MCF 10A (cell line): ENCODE data around the gene ACOXL. TPM values are rescaled to one million over a fixed set of nuclear protein-coding genes. Genes with fewer than 3 reads are reported as not detected.

Experiments
- BruUV-seq: library from RNA; stranded (reverse); fragments of 400-500 nt; replicated peaks from 2 replicates; lab custom pipeline; 2021; lab: Mats Ljungman, UMichigan
- CTCF ChIA-PET: fragments of 300-600 bp; sonication (Branson Sonifier 250); formaldehyde crosslinking; extraction: SDS; loops from one replicate; lab custom pipeline; 2021; ENCODE audit warnings: antibody characterized with exemption, inconsistent platforms; lab: Yijun Ruan, JAX
- POLR2A ChIA-PET: fragments of 300-600, 350-650 bp; sonication (Branson Sonifier 250); formaldehyde crosslinking; extraction: SDS; loops from one replicate; lab custom pipeline; 2020; ENCODE audit warnings: antibody characterized with exemption, inconsistent platforms; lab: Yijun Ruan, JAX
- DNase-seq: peaks from one replicate; pipeline ENCODE4 v3.0.0-alpha.2; 2018; ENCODE audit not compliant: unreplicated experiment
- H3K27ac Mint-ChIP-seq: one replicate; pipeline ENCODE4 v1.8.0; 2022; ENCODE audit warnings: mild to moderate bottlenecking, low read depth, mixed read lengths; ENCODE audit not compliant: unreplicated experiment
- H3K27me3 Mint-ChIP-seq: one replicate; pipeline ENCODE4 v1.8.0; 2022; ENCODE audit warnings: mixed read lengths; ENCODE audit not compliant: insufficient read depth, unreplicated experiment
- H3K36me3 Mint-ChIP-seq: one replicate; pipeline ENCODE4 v1.8.0; 2022; ENCODE audit warnings: mild to moderate bottlenecking, moderate library complexity, mixed read lengths; ENCODE audit not compliant: insufficient read depth, unreplicated experiment
- H3K4me1 Mint-ChIP-seq: one replicate; pipeline ENCODE4 v1.8.0; 2022; ENCODE audit warnings: mixed read lengths; ENCODE audit not compliant: insufficient read depth, unreplicated experiment
- H3K4me3 Mint-ChIP-seq: one replicate; pipeline ENCODE4 v1.8.0; 2022; ENCODE audit warnings: mild to moderate bottlenecking, moderate library complexity, mixed read lengths; ENCODE audit not compliant: unreplicated experiment
- H3K9me3 Mint-ChIP-seq: one replicate; pipeline ENCODE4 v1.8.0; 2022; ENCODE audit warnings: mixed read lengths; ENCODE audit not compliant: unreplicated experiment
- CTCF ChIP-seq: fragments of 200-600 bp; IDR thresholded peaks from one replicate; pipeline ENCODE4 v1.8.0; 2022; ENCODE audit warnings: antibody characterized with exemption, mild to moderate bottlenecking; ENCODE audit not compliant: unreplicated experiment
- intact Hi-C: fragments of 100-400 bp; cut with micrococcal nuclease; formaldehyde crosslinking; loops from 2 replicates; pipeline ENCODE4 v1.14.1; 2022
- total RNA-seq: library from RNA; stranded (reverse); gene quantifications from 2 replicates; pipeline ENCODE4 v1.2.3, GENCODE V29; 2022

ACOXL gene
- total RNA-seq, 1 experiment from 2014 or later, result not detected

- Mint-ChIP-seq H3K27ac (no peak overlapping the region), H3K4me3 (no peak overlapping the region), H3K27me3 (no peaks in the 10 kb centered on the region), H3K36me3 (no peaks in the 10 kb centered on the region), H3K4me1 (peaks cover 6% of the 10 kb centered on the region), H3K9me3 (no peaks in the 10 kb centered on the region)
- no TSS peak for BruUV-seq
- TF ChIP-seq CTCF, result no peak
- ChIA-PET POLR2A (interaction anchor here (0.6 to 1.3 kb wide), 3 partner anchors 20 to 952 kb away, joined by 3 read pairs; partner anchors contain the start of gene BCL2L11), CTCF (no interaction called here)
- no peak for DNase-seq
- intact Hi-C loops, result no loop called here
These were observed 367.9 kb downstream of the ACOXL start for GRCh38 chr2:111100087-111100764.

GRCh38 chr2:111100765-111101162 lies 368.4 kb downstream of the ACOXL start:
- peaks cover 3% of the 10 kb centered on the region for H3K27me3 Mint-ChIP-seq
- H3K9me3 Mint-ChIP-seq, result no peaks in the 10 kb centered on the region
- H3K4me1 Mint-ChIP-seq, result peaks cover 6% of the 10 kb centered on the region
- TF ChIP-seq CTCF, result no peak
- BruUV-seq, result no TSS peak
- intact Hi-C loops, result no loop called here
- DNase-seq, result peak; percentile 54
- ChIA-PET POLR2A (no interaction called here), CTCF (no interaction called here)
- H3K36me3 Mint-ChIP-seq, result no peaks in the 10 kb centered on the region
- H3K27ac Mint-ChIP-seq, result no peak overlapping the region
- H3K4me3 Mint-ChIP-seq, result no peak overlapping the region

GRCh38 chr2:111101592-111101991 lies 369.2 kb downstream of the ACOXL start:
- Mint-ChIP-seq H3K4me3 (no peak overlapping the region), H3K36me3 (no peaks in the 10 kb centered on the region), H3K4me1 (peaks cover 6% of the 10 kb centered on the region), H3K9me3 (no peaks in the 10 kb centered on the region), H3K27ac (no peak overlapping the region), H3K27me3 (peaks cover 11% of the 10 kb centered on the region)
- no TSS peak for BruUV-seq
- ChIA-PET CTCF (no interaction called here), POLR2A (no interaction called here)
- DNase-seq, result no peak
- TF ChIP-seq CTCF, result no peak
- intact Hi-C loops, result no loop called here

- H3K4me1 Mint-ChIP-seq, result peaks cover 6% of the 10 kb centered on the region
- peaks cover 13% of the 10 kb centered on the region for H3K27me3 Mint-ChIP-seq
- BruUV-seq, result no TSS peak
- no peak overlapping the region for H3K4me3 Mint-ChIP-seq
- intact Hi-C loops, result no loop called here
- TF ChIP-seq CTCF, result no peak
- H3K9me3 Mint-ChIP-seq, result no peaks in the 10 kb centered on the region
- no peak for DNase-seq
- CTCF ChIA-PET, result no interaction called here
- POLR2A ChIA-PET, result no interaction called here
- H3K36me3 Mint-ChIP-seq, result no peaks in the 10 kb centered on the region
- H3K27ac Mint-ChIP-seq, result no peak overlapping the region
These were observed 369.8 kb downstream of the ACOXL start for GRCh38 chr2:111102216-111102615.
